Natural killer cell (primary cell): Measurements from ENCODE around the gene TPRN. TPM values are rescaled to one million over a fixed set of nuclear protein-coding genes. Genes with fewer than 3 reads are reported as not detected.
A peak's percentile ranks its signal among the peaks of the same experiment; 100 is the strongest.

Experiments
- ATAC-seq, 3 donors: fragments of 150-1000 bp in 2 of 3; fragments of 200-7000 bp in 1 of 3; cut with Tn5 transposase; 1 replicate in 1 of 3; 2 replicates in 2 of 3; pipeline ENCODE4 v1.10.0; 2021; ENCODE audit warnings: mild to moderate bottlenecking in 2 of 3, moderate library complexity in 2 of 3
- DNase-seq, 2 donors: peaks; one replicate each; pipeline versions ENCODE4 v3.0.0 to v3.0.0-alpha.2; 2013 to 2021; ENCODE audit warnings: mixed read lengths in 1 of 2
- H3K27ac ChIP-seq: one replicate; pipeline ENCODE4 v1.5.1; 2013; ENCODE audit warnings: mild to moderate bottlenecking, low read length
- H3K27me3 ChIP-seq: one replicate; pipeline ENCODE4 v1.6.1; 2013; ENCODE audit warnings: low read length; ENCODE audit not compliant: control insufficient read depth, insufficient read depth
- H3K36me3 ChIP-seq: one replicate; pipeline ENCODE4 v1.6.1; 2013; ENCODE audit warnings: low read length; ENCODE audit not compliant: control insufficient read depth, insufficient read depth
- H3K4me1 ChIP-seq: one replicate; pipeline ENCODE4 v1.6.1; 2013; ENCODE audit warnings: low read length; ENCODE audit not compliant: control insufficient read depth, insufficient read depth
- H3K4me3 ChIP-seq: one replicate; pipeline ENCODE4 v1.5.1; 2013; ENCODE audit warnings: low read length
- H3K9me3 ChIP-seq: one replicate; pipeline ENCODE4 v1.6.1; 2013; ENCODE audit warnings: low read length; ENCODE audit not compliant: control insufficient read depth, insufficient read depth
- H3K27ac Mint-ChIP-seq, 2 donors: one replicate each; pipeline ENCODE4 v1.8.0; 2022; ENCODE audit warnings: mild to moderate bottlenecking in 2 of 2, mixed read lengths in 2 of 2, moderate library complexity in 1 of 2
- H3K27me3 Mint-ChIP-seq, 2 donors: one replicate each; pipeline ENCODE4 v1.8.0; 2022; ENCODE audit warnings: low read depth in 2 of 2, mixed read lengths in 2 of 2
- H3K36me3 Mint-ChIP-seq: one replicate; pipeline ENCODE4 v1.8.0; 2022; ENCODE audit warnings: mixed read lengths
- H3K4me1 Mint-ChIP-seq, 2 donors: one replicate each; pipeline ENCODE4 v1.8.0; 2022; ENCODE audit warnings: mixed read lengths in 2 of 2
- H3K4me3 Mint-ChIP-seq: one replicate; pipeline ENCODE4 v1.8.0; 2022; ENCODE audit warnings: mild to moderate bottlenecking, moderate library complexity, mixed read lengths
- H3K9me3 Mint-ChIP-seq, 2 donors: one replicate each; pipeline ENCODE4 v1.8.0; 2022; ENCODE audit warnings: mixed read lengths in 2 of 2
- CTCF ChIP-seq: fragments of 200-600 bp; IDR thresholded peaks from one replicate; pipeline ENCODE4 v1.8.0; 2022; ENCODE audit warnings: antibody characterized with exemption
- WGBS: methylation state at CpG from one replicate; pipeline ENCODE4 v1.1.7; 2013; ENCODE audit warnings: missing lambda C conversion rate; ENCODE audit not compliant: insufficient coverage; 5-methylcytosine and 5-hydroxymethylcytosine counted together
- intact Hi-C: fragments of 100-400 bp; cut with micrococcal nuclease; formaldehyde crosslinking; loops from one replicate; pipeline ENCODE4 v1.14.2; 2022
- total RNA-seq, 4 donors: library from RNA; stranded (reverse); fragments of 120-200 nt in 1 of 4; gene quantifications; one replicate each; pipeline versions ENCODE4 v1.2.3 to v1.2.4, GENCODE V29; 2013 to 2022

Gene TPRN
- total RNA-seq, 3 donors from 2014 or later (not counting 1 experiment from before 2014, with no cell fraction given), result 8.2 to 10.6 (median 8.4) TPM

- 74% methylated on average over 29 of the region's 29 CpGs for WGBS
- peaks cover 21% of the 10 kb centered on the region for H3K4me1 ChIP-seq
- DNase-seq (no peak), ATAC-seq (no peak)
- no peak overlapping the region for H3K27ac ChIP-seq
- no peak overlapping the region for H3K4me3 ChIP-seq
- intact Hi-C loops, result loop anchor here (5.0 kb wide), 2 partner anchors 111 to 181 kb away; partner anchors contain the start of gene NPDC1
- H3K27me3 Mint-ChIP-seq, result peaks cover 0 to 3% of the 10 kb centered on the region in 2 donors
- peaks cover 5% of the 10 kb centered on the region in 2 donors for H3K4me1 Mint-ChIP-seq
- H3K9me3 Mint-ChIP-seq, result no peaks in the 10 kb centered on the region
- peaks cover 9% of the 10 kb centered on the region for H3K27me3 ChIP-seq
- H3K4me3 Mint-ChIP-seq, result no peak overlapping the region
- no peaks in the 10 kb centered on the region for H3K36me3 ChIP-seq
- H3K36me3 Mint-ChIP-seq, result no peaks in the 10 kb centered on the region
- no peak overlapping the region for H3K27ac Mint-ChIP-seq
- no peaks in the 10 kb centered on the region for H3K9me3 ChIP-seq
- no peak for TF ChIP-seq CTCF
These were observed 28.0 kb upstream of the TPRN start for GRCh38 chr9:137228506-137228967.

GRCh38 chr9:137227853-137228505 is 27.4 kb upstream of the TPRN start:
- Histone ChIP-seq H3K4me1 (peaks cover 23% of the 10 kb centered on the region), H3K27ac (no peak overlapping the region), H3K36me3 (no peaks in the 10 kb centered on the region), H3K9me3 (no peaks in the 10 kb centered on the region), H3K4me3 (no peak overlapping the region), H3K27me3 (peaks cover 9% of the 10 kb centered on the region)
- no peaks in the 10 kb centered on the region for H3K9me3 Mint-ChIP-seq
- WGBS, result 48% methylated on average over 17 of the region's 18 CpGs
- no peak overlapping the region for H3K4me3 Mint-ChIP-seq
- DNase-seq (no peak), ATAC-seq (no peak)
- no peak for TF ChIP-seq CTCF
- peaks cover 5 to 8% of the 10 kb centered on the region in 2 donors for H3K4me1 Mint-ChIP-seq
- peaks cover 0 to 3% of the 10 kb centered on the region in 2 donors for H3K27me3 Mint-ChIP-seq
- no peak overlapping the region for H3K27ac Mint-ChIP-seq
- H3K36me3 Mint-ChIP-seq, result no peaks in the 10 kb centered on the region
- intact Hi-C loops, result loop anchor here (5.0 kb wide), 2 partner anchors 111 to 181 kb away; partner anchors contain the start of gene NPDC1

GRCh38 chr9:137227054-137227852 is 26.7 kb upstream of the TPRN start, which contains the start of gene RNF224:
Gene RNF224, plus strand, starts transcription at chr9:137227502. Its CDS starts 834 bp downstream, at chr9:137228336.
- TF ChIP-seq CTCF, result peak; percentile 70
- Mint-ChIP-seq H3K36me3 (no peaks in the 10 kb centered on the region), H3K27me3 (peaks cover 0 to 3% of the 10 kb centered on the region in 2 donors), H3K9me3 (no peaks in the 10 kb centered on the region), H3K4me1 (peaks cover 5 to 11% of the 10 kb centered on the region in 2 donors), H3K4me3 (no peak within 1 kb of the TSS), H3K27ac (no peak within 1 kb of the TSS)
- H3K4me3 ChIP-seq, result no peak within 1 kb of the TSS
- DNase-seq (peak; percentile 72 to 90), ATAC-seq (peak; percentile 21 to 41 (median 30))
- peaks cover 30% of the 10 kb centered on the region for H3K4me1 ChIP-seq
- 48% methylated on average over 25 of the region's 25 CpGs for WGBS
- peaks cover 9% of the 10 kb centered on the region for H3K27me3 ChIP-seq
- no peak within 1 kb of the TSS for H3K27ac ChIP-seq
- intact Hi-C loops, result loop anchor here (5.0 kb wide), 2 partner anchors 110 to 180 kb away; partner anchors contain the start of gene NPDC1
- no peaks in the 10 kb centered on the region for H3K36me3 ChIP-seq
- H3K9me3 ChIP-seq, result no peaks in the 10 kb centered on the region
